Calu3 (cell line): Measurements from ENCODE around the gene RERE. TPM values are rescaled to one million over a fixed set of nuclear protein-coding genes. Genes with fewer than 3 reads are reported as not detected.
"Not testable (repeated sequence)": the region's sequence is repeated elsewhere in the genome, so short reads cannot be mapped to it uniquely, and the experiment has no call there.

Experiments
- BruUV-seq: library from RNA; stranded (reverse); fragments of 400-500 nt; replicated peaks from 2 replicates; lab custom pipeline; 2021; lab: Mats Ljungman, UMichigan
- CTCF ChIA-PET: fragments of 300-600 bp; sonication (Branson Sonifier 250); formaldehyde crosslinking; loops from one replicate; lab custom pipeline; 2022; ENCODE audit warnings: antibody characterized with exemption; lab: Charles Lee
- DNase-seq: peaks from one replicate; pipeline ENCODE4 v3.0.0; 2022
- H3K27ac Mint-ChIP-seq: one replicate; pipeline ENCODE4 v1.8.0; 2022; ENCODE audit warnings: mixed read lengths; ENCODE audit not compliant: unreplicated experiment
- H3K27me3 Mint-ChIP-seq: one replicate; pipeline ENCODE4 v1.8.0; 2022; ENCODE audit warnings: mixed read lengths; ENCODE audit not compliant: unreplicated experiment
- H3K36me3 Mint-ChIP-seq: one replicate; pipeline ENCODE4 v1.8.0; 2022; ENCODE audit warnings: mild to moderate bottlenecking, moderate library complexity, mixed read lengths; ENCODE audit not compliant: insufficient read depth, unreplicated experiment
- H3K4me1 Mint-ChIP-seq: one replicate; pipeline ENCODE4 v1.8.0; 2022; ENCODE audit warnings: mild to moderate bottlenecking, low read depth, mixed read lengths; ENCODE audit not compliant: unreplicated experiment
- H3K4me3 Mint-ChIP-seq: one replicate; pipeline ENCODE4 v1.8.0; 2022; ENCODE audit warnings: mild to moderate bottlenecking, low read depth, moderate library complexity, mixed read lengths; ENCODE audit not compliant: unreplicated experiment
- H3K9me3 Mint-ChIP-seq: one replicate; pipeline ENCODE4 v1.8.0; 2022; ENCODE audit warnings: low read depth, mixed read lengths; ENCODE audit not compliant: unreplicated experiment
- intact Hi-C: fragments of 100-400 bp; cut with micrococcal nuclease; formaldehyde crosslinking; loops from one replicate; pipeline ENCODE4 v1.10.0; 2022; ENCODE audit not compliant: unreplicated experiment
- total RNA-seq: library from RNA; stranded (reverse); gene quantifications from 2 replicates; pipeline ENCODE4 v1.2.3, GENCODE V29; 2022
- TF ChIP-seq, protein P1 (sequence below): fragments of 200-600 bp; IDR thresholded peaks from one replicate; pipeline ENCODE4 v1.8.0; 2022; ENCODE audit warnings: antibody characterized with exemption; ENCODE audit not compliant: unreplicated experiment

Gene RERE
- total RNA-seq, 1 experiment from 2014 or later = 45.9 TPM

DNA sequence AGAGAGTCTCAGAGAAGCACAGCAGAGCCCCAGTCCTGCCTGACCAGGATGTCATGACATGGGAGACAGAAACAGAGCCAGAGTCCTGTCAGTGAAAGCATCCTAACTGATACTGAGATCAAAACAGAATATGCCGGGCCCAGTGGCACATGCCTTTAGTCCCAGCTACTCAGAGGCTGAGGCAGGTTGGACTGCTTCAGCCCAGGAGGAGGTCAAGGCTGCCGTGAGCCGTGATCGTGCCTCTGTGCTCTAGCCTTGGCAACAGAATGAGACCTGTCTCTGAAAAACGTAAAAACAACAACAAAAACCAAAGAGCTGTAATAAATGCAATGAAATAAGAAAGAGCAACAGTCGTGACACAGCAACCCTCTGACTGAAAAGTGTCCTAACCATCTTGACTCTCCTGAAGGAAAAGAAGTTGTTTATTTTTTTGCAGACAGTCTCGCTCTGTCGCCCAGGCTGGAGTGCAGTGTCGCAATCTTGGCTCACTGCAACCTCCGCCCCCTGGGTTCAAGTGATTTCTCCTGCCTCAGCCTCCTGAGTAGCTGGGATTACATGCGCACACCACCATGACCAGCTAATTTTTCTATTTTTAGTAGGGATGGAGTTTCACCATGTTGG, 310.3 kb downstream of the RERE start:
- no peak overlapping the region for H3K4me3 Mint-ChIP-seq
- no TSS peak for BruUV-seq
- TF ChIP-seq, protein P1, sequence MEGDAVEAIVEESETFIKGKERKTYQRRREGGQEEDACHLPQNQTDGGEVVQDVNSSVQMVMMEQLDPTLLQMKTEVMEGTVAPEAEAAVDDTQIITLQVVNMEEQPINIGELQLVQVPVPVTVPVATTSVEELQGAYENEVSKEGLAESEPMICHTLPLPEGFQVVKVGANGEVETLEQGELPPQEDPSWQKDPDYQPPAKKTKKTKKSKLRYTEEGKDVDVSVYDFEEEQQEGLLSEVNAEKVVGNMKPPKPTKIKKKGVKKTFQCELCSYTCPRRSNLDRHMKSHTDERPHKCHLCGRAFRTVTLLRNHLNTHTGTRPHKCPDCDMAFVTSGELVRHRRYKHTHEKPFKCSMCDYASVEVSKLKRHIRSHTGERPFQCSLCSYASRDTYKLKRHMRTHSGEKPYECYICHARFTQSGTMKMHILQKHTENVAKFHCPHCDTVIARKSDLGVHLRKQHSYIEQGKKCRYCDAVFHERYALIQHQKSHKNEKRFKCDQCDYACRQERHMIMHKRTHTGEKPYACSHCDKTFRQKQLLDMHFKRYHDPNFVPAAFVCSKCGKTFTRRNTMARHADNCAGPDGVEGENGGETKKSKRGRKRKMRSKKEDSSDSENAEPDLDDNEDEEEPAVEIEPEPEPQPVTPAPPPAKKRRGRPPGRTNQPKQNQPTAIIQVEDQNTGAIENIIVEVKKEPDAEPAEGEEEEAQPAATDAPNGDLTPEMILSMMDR = no peak
- intact Hi-C loops = no loop called here
- no peak for DNase-seq
- no peak overlapping the region for H3K27ac Mint-ChIP-seq
- peaks cover 6% of the 10 kb centered on the region for H3K36me3 Mint-ChIP-seq
- H3K27me3 Mint-ChIP-seq = no peaks in the 10 kb centered on the region
- no peaks in the 10 kb centered on the region for H3K4me1 Mint-ChIP-seq
- no peaks in the 10 kb centered on the region for H3K9me3 Mint-ChIP-seq
- CTCF ChIA-PET = no interaction called here

DNA sequence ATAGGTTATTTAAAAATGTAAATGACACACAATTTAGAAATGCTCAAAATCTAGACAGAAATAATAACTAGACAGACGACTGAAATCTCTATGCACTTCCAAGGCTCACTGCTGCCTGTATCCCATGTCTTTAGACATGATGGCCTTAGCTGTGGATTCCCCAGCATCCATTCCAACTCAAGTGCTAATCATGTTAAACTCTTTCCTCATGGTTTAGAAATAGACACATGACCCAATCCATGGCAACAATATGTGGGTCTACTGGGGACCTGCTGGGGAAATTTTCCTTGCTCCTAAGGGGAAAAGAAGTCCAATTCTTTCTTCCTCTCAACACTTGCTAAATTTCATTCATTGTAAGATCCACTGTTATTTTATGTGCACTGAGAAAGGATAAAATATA, 311.0 kb downstream of the RERE start:
- Mint-ChIP-seq H3K36me3 (peaks cover 6% of the 10 kb centered on the region), H3K27ac (no peak overlapping the region), H3K9me3 (no peaks in the 10 kb centered on the region), H3K4me3 (no peak overlapping the region), H3K4me1 (no peaks in the 10 kb centered on the region), H3K27me3 (no peaks in the 10 kb centered on the region)
- CTCF ChIA-PET = no interaction called here
- no TSS peak for BruUV-seq
- TF ChIP-seq, protein P1 = no peak
- intact Hi-C loops = no loop called here
- no peak for DNase-seq

DNA sequence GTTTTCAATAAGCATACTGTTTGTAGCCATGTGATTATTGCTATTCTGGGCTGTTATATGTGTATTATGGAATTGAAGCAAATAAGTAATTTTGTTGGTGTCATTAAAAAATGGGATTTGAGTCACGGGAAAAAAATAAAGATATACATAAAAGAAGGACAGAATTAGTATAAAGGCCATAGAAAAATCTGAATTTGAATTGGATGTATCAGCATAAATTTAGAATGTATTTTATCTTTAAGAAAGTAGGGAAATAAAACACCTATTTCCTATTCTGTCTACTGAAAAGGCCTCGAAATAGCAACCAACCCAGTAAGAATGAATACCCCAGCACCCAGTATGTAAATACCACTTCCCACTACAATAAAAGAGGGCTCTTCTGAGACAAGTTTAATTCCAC, 313.6 kb downstream of the RERE start:
- Mint-ChIP-seq H3K27me3 (no peaks in the 10 kb centered on the region), H3K4me3 (no peak overlapping the region), H3K4me1 (no peaks in the 10 kb centered on the region), H3K36me3 (no peaks in the 10 kb centered on the region), H3K9me3 (no peaks in the 10 kb centered on the region), H3K27ac (no peak overlapping the region)
- intact Hi-C loops = no loop called here
- BruUV-seq = no TSS peak
- CTCF ChIA-PET = no interaction called here
- no peak for DNase-seq
- TF ChIP-seq, protein P1 = no peak

DNA sequence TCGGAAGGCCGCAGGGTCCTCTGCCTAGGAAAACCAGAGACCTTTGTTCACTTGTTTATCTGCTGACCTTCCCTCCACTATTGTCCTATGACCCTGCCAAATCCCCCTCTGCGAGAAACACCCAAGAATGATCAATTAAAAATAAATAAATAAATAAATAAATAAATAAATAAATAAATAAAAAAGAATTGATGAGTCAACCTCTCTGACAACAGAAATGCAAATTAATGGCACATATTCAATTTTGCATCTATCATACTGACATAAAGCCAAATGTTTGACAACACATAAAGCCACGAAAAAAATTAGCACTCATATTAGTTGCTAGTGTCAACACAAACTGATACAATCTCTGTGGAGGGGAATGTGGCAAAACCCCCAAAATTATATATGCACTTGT, 314.5 kb downstream of the RERE start:
- intact Hi-C loops, DNase-seq, BruUV-seq, H3K36me3 Mint-ChIP-seq, H3K9me3 Mint-ChIP-seq, H3K4me3 Mint-ChIP-seq, H3K27me3 Mint-ChIP-seq, H3K4me1 Mint-ChIP-seq, H3K27ac Mint-ChIP-seq, CTCF ChIA-PET: not testable (repeated sequence)

DNA sequence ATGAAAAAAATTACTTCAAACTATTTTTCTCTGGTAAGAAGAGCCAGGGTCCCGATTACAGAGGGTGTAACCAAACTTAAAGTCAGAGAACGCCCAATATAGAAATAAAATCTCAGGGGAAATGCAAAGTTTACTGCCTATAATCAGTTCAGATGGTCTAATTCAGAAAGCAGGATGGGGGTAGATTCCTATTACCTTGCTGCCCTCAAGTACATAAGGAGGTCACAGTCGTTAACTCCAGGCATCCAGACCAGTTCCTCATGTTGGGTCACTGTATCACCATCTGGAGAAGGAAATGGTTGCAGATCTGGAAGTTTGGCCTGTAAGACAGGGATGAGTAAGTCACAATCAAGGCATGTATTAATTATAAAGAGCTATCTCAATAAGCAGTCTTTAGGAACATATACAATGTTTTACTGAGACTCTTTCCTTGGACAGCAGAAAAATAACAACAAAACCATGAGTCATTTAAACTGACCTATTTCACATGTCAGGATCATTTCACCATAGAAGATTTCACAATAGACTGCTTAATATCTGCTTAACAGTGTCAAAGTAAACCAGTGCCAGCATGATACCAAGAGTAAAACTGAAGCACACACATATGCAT, 320.1 kb downstream of the RERE start:
- Mint-ChIP-seq H3K9me3 (no peaks in the 10 kb centered on the region), H3K36me3 (peaks cover 17% of the 10 kb centered on the region), H3K4me1 (no peaks in the 10 kb centered on the region), H3K27me3 (no peaks in the 10 kb centered on the region), H3K27ac (no peak overlapping the region), H3K4me3 (no peak overlapping the region)
- intact Hi-C loops = no loop called here
- CTCF ChIA-PET = no interaction called here
- no peak for DNase-seq
- TF ChIP-seq, protein P1 = no peak
- no TSS peak for BruUV-seq
